ENCODE data around the gene AGPS.

GRCh38 chr2:177547772-177548171, 155.2 kb downstream of the AGPS start:
- TF ChIP-seq CTCF (IDR thresholded peaks at IDR 0.05), result no peak
- no peak for TF ChIP-seq EP300 (IDR thresholded peaks at IDR 0.05)
- no peak for TF ChIP-seq POLR2A (IDR thresholded peaks at IDR 0.05)
- TF ChIP-seq POLR2AphosphoS5 (IDR thresholded peaks at IDR 0.05), result no peak
